SHP77 (cell line): ENCODE measurements around the gene FXYD6.

Source experiments
- DNase-seq, 2 experiments: peaks; one replicate each; lab custom pipeline; 2025; lab: John Stamatoyannopoulos, UW

Gene FXYD6

DNA sequence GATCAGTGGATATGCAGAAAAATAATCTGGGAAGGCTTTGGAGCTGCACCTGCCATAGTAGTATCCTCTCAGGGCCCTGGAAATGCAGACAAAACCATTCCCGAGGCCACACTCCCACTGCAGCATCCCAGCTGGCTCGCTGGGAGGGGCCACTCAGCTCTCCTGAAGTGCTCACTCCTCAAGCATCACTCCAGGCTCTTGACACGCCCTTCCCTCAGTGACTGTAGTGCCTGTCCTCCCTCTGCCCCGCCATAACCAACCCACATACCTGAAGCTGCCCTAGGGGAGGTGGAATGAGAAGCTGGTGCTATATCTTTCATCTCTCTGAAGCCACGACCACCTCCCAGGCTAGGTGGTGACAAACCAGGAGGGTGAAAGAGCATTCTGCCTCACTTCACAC lies 84.2 kb downstream of the FXYD6 start:
- no peak for DNase-seq

GRCh38 chr11:117790279-117790678 lies 86.2 kb downstream of the FXYD6 start:
- no peak for DNase-seq

- no peak for DNase-seq
These were observed 87.2 kb downstream of the FXYD6 start for GRCh38 chr11:117789241-117789640.
